Neural cell (in vitro differentiated cells): ENCODE measurements around the gene NOP14.

Experiments
- EP300 ChIP-seq: fragments of 450-650 bp; conservative IDR thresholded peaks from 2 replicates; pipeline ENCODE4 v1.6.1; 2014; ENCODE audit warnings: antibody characterized with exemption, mild to moderate bottlenecking, moderate library complexity; ENCODE audit not compliant: poor library complexity, severe bottlenecking
- EZH2 ChIP-seq: fragments of 200-600, 300-800 bp; shearing (Covaris generic), sonication (generic); IDR thresholded peaks from 2 replicates; pipeline ENCODE4 v1.6.1; 2014; ENCODE audit warnings: antibody characterized with exemption, low read length, borderline replicate concordance, mild to moderate bottlenecking; ENCODE audit not compliant: insufficient read depth, poor library complexity, severe bottlenecking
- POLR2AphosphoS5 ChIP-seq: IDR thresholded peaks from 2 replicates; pipeline ENCODE4 v1.6.1; 2012
- RAD21 ChIP-seq: fragments of 450-650 bp; conservative IDR thresholded peaks from 2 replicates; pipeline ENCODE4 v1.6.1; 2014; ENCODE audit warnings: antibody characterized with exemption, mild to moderate bottlenecking, moderate library complexity
- SMC3 ChIP-seq: fragments of 450-650 bp; conservative IDR thresholded peaks from 2 replicates; pipeline ENCODE4 v1.6.1; 2014; ENCODE audit warnings: antibody characterized with exemption, mild to moderate bottlenecking, moderate library complexity; ENCODE audit not compliant: poor library complexity
- TAF1 ChIP-seq: IDR thresholded peaks from 2 replicates; pipeline ENCODE4 v1.6.1; 2012; ENCODE audit warnings: low read depth
- TF ChIP-seq, protein P1 (sequence below): IDR thresholded peaks from 2 replicates; pipeline ENCODE4 v1.6.1; 2012; ENCODE audit warnings: borderline replicate concordance
- TF ChIP-seq, protein P2 (sequence below): fragments of 450-650 bp; IDR thresholded peaks from 2 replicates; pipeline ENCODE4 v1.5.1; 2014; ENCODE audit warnings: antibody characterized with exemption, mild to moderate bottlenecking, moderate library complexity; ENCODE audit not compliant: poor library complexity, severe bottlenecking

DNA sequence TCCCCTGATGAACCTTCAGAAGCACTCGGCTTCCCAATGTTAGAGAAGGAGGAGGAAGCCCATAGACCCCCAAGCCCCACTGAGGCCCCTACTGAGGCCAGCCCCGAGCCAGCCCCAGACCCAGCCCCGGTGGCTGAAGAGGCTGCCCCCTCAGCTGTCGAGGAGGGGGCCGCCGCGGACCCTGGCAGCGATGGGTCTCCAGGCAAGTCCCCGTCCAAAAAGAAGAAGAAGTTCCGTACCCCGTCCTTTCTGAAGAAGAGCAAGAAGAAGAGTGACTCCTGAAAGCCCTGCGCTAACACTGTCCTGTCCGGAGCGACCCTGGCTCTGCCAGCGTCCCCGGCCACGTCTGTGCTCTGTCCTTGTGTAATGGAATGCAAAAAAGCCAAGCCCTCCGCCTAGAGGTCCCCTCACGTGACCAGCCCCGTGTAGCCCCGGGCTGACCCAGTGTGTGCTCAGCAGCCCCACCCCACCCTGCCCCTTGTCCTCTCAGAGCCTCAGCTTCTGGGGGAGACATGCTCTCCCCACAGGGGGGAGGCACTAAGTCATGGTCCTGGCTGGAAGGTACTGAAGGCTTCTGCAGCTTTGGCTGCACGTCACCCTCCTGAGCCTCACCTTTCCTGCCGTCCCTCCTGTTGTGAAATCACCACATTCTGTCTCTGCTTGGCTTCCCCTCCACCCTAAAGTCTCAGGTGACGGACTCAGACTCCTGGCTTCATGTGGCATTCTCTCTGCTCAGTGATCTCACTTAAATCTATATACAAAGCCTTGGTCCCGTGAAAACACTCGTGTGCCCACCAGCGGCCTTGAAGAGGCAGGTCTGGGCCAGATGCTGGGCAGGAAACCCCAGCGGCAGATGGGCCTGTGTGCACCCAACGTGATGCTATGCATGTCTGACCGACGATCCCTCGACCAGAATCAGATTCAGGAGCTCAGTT is 34.7 kb downstream of the NOP14 start:
- TF ChIP-seq, protein P1, sequence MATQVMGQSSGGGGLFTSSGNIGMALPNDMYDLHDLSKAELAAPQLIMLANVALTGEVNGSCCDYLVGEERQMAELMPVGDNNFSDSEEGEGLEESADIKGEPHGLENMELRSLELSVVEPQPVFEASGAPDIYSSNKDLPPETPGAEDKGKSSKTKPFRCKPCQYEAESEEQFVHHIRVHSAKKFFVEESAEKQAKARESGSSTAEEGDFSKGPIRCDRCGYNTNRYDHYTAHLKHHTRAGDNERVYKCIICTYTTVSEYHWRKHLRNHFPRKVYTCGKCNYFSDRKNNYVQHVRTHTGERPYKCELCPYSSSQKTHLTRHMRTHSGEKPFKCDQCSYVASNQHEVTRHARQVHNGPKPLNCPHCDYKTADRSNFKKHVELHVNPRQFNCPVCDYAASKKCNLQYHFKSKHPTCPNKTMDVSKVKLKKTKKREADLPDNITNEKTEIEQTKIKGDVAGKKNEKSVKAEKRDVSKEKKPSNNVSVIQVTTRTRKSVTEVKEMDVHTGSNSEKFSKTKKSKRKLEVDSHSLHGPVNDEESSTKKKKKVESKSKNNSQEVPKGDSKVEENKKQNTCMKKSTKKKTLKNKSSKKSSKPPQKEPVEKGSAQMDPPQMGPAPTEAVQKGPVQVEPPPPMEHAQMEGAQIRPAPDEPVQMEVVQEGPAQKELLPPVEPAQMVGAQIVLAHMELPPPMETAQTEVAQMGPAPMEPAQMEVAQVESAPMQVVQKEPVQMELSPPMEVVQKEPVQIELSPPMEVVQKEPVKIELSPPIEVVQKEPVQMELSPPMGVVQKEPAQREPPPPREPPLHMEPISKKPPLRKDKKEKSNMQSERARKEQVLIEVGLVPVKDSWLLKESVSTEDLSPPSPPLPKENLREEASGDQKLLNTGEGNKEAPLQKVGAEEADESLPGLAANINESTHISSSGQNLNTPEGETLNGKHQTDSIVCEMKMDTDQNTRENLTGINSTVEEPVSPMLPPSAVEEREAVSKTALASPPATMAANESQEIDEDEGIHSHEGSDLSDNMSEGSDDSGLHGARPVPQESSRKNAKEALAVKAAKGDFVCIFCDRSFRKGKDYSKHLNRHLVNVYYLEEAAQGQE = no peak
- TF ChIP-seq, protein P2, sequence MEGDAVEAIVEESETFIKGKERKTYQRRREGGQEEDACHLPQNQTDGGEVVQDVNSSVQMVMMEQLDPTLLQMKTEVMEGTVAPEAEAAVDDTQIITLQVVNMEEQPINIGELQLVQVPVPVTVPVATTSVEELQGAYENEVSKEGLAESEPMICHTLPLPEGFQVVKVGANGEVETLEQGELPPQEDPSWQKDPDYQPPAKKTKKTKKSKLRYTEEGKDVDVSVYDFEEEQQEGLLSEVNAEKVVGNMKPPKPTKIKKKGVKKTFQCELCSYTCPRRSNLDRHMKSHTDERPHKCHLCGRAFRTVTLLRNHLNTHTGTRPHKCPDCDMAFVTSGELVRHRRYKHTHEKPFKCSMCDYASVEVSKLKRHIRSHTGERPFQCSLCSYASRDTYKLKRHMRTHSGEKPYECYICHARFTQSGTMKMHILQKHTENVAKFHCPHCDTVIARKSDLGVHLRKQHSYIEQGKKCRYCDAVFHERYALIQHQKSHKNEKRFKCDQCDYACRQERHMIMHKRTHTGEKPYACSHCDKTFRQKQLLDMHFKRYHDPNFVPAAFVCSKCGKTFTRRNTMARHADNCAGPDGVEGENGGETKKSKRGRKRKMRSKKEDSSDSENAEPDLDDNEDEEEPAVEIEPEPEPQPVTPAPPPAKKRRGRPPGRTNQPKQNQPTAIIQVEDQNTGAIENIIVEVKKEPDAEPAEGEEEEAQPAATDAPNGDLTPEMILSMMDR = no peak
- TF ChIP-seq SMC3 (no peak), EP300 (no peak), EZH2 (no peak), RAD21 (no peak), POLR2AphosphoS5 (no peak), TAF1 (no peak)
